Measurements from ENCODE around the gene AIFM2.

Gene AIFM2

GRCh38 chr10:70119623-70120022 lies 13.0 kb downstream of the AIFM2 start:
- peaks cover 6% of the 10 kb centered on the region; the same call in 1 of the 2 replicates for H3K36me3 ChIP-seq (ENCODE audit: control insufficient read depth, low read length)
- TF ChIP-seq EZH2phosphoT487 (IDR thresholded peaks at IDR 0.05; ENCODE audit: borderline replicate concordance, low read length) (no peak), CTCF (IDR thresholded peaks at IDR 0.05; ENCODE audit: low read depth, low read length, poor library complexity, severe bottlenecking) (no peak)

GRCh38 chr10:70119197-70119596 lies 13.4 kb downstream of the AIFM2 start:
- H3K4me3 ChIP-seq (ENCODE audit: low read length): no peak overlapping the region
- no peaks in the 10 kb centered on the region for H3K79me2 ChIP-seq (ENCODE audit: control insufficient read depth, low read length)
- no peak for TF ChIP-seq EZH2phosphoT487 (IDR thresholded peaks at IDR 0.05; ENCODE audit: borderline replicate concordance, low read length)
- no peak for TF ChIP-seq CTCF (IDR thresholded peaks at IDR 0.05; ENCODE audit: low read depth, low read length, poor library complexity, severe bottlenecking)
- H3K9me3 ChIP-seq (ENCODE audit: control insufficient read depth, insufficient read depth, low read length): no peaks in the 10 kb centered on the region
- H3F3A ChIP-seq (ENCODE audit: control insufficient read depth, insufficient read depth): no peaks in the 10 kb centered on the region; the same call in 1 of the 2 replicates
- no peak overlapping the region for H3K27ac ChIP-seq (ENCODE audit: low read depth, low read length)
- H3K36me3 ChIP-seq (ENCODE audit: control insufficient read depth, low read length): peaks cover 6% of the 10 kb centered on the region; the same call in 1 of the 2 replicates
- no peaks in the 10 kb centered on the region for H3K27me3 ChIP-seq (ENCODE audit: control insufficient read depth, low read length)
- no peaks in the 10 kb centered on the region for H3K9me2 ChIP-seq (replicated peaks; ENCODE audit: control insufficient read depth, low read length)
- H4K20me1 ChIP-seq (ENCODE audit: control insufficient read depth, insufficient read depth, low read depth, low read length): no peaks in the 10 kb centered on the region
- no peak overlapping the region for H3K4me2 ChIP-seq (ENCODE audit: low read length)
- peaks cover 3% of the 10 kb centered on the region; the same call in 1 of the 2 replicates for H3K4me1 ChIP-seq (ENCODE audit: control insufficient read depth, low read length)

More at GRCh38 chr10:70119623-70120022, 13.0 kb downstream of the AIFM2 start:
- H3K9me3 ChIP-seq (ENCODE audit: control insufficient read depth, insufficient read depth, low read length): no peaks in the 10 kb centered on the region
- no peaks in the 10 kb centered on the region for H3K79me2 ChIP-seq (ENCODE audit: control insufficient read depth, low read length)
- H3K4me2 ChIP-seq (ENCODE audit: low read length): no peak overlapping the region
- H3K4me3 ChIP-seq (ENCODE audit: low read length): no peak overlapping the region
- H3K4me1 ChIP-seq (ENCODE audit: control insufficient read depth, low read length): peaks cover 3% of the 10 kb centered on the region; the same call in 1 of the 2 replicates
- H3K9me2 ChIP-seq (replicated peaks; ENCODE audit: control insufficient read depth, low read length): no peaks in the 10 kb centered on the region
- H3F3A ChIP-seq (ENCODE audit: control insufficient read depth, insufficient read depth): no peaks in the 10 kb centered on the region; the same call in 1 of the 2 replicates
- no peaks in the 10 kb centered on the region for H3K27me3 ChIP-seq (ENCODE audit: control insufficient read depth, low read length)
- H3K27ac ChIP-seq (ENCODE audit: low read depth, low read length): no peak overlapping the region
- H4K20me1 ChIP-seq (ENCODE audit: control insufficient read depth, insufficient read depth, low read depth, low read length): no peaks in the 10 kb centered on the region

- Histone ChIP-seq H3K4me2 (ENCODE audit: low read length) (no peak overlapping the region), H3K27ac (ENCODE audit: low read depth, low read length) (no peak overlapping the region), H3K4me1 (ENCODE audit: control insufficient read depth, low read length) (peaks cover 3% of the 10 kb centered on the region; the same call in 1 of the 2 replicates), H3K36me3 (ENCODE audit: control insufficient read depth, low read length) (peaks cover 6% of the 10 kb centered on the region; the same call in 1 of the 2 replicates), H3F3A (ENCODE audit: control insufficient read depth, insufficient read depth) (no peaks in the 10 kb centered on the region; the same call in 1 of the 2 replicates), H3K27me3 (ENCODE audit: control insufficient read depth, low read length) (no peaks in the 10 kb centered on the region), H3K4me3 (ENCODE audit: low read length) (no peak overlapping the region), H3K79me2 (ENCODE audit: control insufficient read depth, low read length) (no peaks in the 10 kb centered on the region), H3K9me2 (replicated peaks; ENCODE audit: control insufficient read depth, low read length) (no peaks in the 10 kb centered on the region), H3K9me3 (ENCODE audit: control insufficient read depth, insufficient read depth, low read length) (no peaks in the 10 kb centered on the region), H4K20me1 (ENCODE audit: control insufficient read depth, insufficient read depth, low read depth, low read length) (no peaks in the 10 kb centered on the region)
- no peak for TF ChIP-seq CTCF (IDR thresholded peaks at IDR 0.05; ENCODE audit: low read depth, low read length, poor library complexity, severe bottlenecking)
- TF ChIP-seq EZH2phosphoT487 (IDR thresholded peaks at IDR 0.05; ENCODE audit: borderline replicate concordance, low read length): no peak
Observed at GRCh38 chr10:70118196-70118595, 14.4 kb downstream of the AIFM2 start.

All from DOHH2 (cell line).